GM19397 (cell line): Measurements from ENCODE around the gene PLPP2.

Experiments used
- ATAC-seq: cut with Tn5 transposase; IDR thresholded peaks from one replicate; pipeline ENCODE4 v1.9.1; 2021; ENCODE audit warnings: mild to moderate bottlenecking, moderate library complexity; ENCODE audit not compliant: unreplicated experiment

PLPP2 gene

DNA sequence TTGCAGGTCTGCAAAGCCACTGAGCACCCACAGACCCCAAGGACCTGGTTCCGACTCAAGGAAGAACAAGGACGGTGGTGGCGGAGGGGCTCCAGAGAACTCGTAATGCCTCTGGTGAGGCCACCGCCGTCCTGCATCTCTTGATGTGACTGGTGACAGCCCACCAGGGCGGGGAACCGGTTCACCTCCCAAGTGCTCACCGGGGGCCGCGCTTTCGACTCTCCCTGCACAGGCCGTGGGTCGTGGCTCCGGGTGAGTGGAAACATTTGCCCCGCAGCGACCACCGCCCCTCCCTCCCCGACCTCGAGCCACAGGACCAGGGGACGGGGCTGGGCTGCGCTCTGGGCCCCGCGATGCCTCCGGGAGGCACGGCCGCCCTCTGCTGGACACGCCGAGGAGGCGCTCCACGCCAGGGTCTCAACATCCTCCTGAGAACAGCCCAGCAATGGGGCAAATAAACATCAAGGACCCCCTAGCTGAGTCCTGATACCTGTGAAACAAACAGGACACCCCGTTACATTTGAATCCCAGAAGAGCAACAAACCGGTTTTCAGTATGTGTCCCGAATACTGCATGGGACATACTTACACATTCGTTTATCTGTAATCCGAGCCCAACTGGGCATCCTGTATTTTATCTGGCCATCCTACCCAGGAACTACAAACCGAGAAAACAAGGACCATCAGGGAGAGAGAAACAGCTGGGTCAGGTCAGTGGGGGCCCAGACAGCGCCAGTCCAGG is 3.9 kb upstream of the PLPP2 start:
- no peak for ATAC-seq

DNA sequence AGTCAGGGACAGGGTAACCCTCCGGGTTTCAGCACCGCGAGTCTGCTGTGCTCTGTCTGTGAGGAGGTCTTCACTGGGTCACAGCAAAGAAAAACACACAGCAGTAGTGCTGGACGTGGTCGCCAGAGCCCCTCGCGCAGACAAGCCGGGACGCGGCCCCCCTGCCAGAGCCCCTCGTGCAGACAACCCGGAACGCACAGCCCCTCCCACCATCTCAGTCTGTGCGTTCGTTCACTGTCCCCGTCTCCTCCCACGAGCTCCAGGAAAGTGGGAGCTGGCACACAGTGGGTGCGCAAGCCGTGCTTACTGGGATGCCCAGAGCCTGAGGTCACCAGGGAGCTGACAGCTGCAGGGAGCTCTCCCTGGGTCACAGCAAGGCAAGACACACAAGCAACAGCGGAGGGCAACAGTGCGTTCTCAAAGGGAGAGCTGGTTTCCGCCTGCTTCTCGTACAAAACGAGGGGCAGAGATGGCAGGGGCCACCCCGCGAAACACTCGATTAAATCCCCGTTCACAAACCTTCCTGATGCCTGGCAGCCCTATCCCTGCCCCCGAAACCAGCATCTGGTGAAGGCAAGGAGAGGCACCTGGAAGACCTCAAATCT is 3.2 kb upstream of the PLPP2 start:
- no peak for ATAC-seq

DNA sequence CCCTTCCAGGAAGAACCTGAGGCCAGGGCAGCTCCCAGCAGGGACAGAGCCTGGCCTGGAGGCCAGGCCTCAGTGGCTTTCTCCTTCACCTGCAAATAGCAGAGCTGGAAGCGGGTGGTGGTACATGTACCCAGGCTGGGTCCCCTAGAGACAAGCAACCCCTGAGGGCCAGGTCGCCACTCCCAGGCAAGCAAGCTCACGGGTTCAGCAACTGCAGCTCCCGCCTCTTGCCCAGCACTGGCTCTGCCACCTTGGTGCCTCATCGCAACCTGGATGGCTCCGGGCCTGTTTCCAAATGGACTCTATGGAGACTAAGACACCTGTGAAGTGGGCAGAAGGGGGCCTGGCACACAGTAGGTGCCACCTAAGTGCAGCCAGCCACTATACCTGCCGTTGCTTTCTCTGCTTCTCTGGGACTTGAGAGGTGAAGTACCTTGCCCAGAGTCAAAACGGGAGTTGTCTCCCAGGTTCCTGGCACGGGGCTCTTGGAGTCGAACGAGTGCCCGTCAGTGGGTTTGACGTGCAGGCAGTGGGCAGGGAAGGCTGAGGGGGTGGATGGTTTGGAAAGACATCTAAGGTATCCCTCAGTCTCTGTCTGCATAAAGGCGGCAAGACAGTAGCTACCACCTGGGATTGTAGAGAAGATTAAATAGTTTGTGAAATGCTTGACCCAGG is 2.4 kb upstream of the PLPP2 start:
- ATAC-seq: no peak

DNA sequence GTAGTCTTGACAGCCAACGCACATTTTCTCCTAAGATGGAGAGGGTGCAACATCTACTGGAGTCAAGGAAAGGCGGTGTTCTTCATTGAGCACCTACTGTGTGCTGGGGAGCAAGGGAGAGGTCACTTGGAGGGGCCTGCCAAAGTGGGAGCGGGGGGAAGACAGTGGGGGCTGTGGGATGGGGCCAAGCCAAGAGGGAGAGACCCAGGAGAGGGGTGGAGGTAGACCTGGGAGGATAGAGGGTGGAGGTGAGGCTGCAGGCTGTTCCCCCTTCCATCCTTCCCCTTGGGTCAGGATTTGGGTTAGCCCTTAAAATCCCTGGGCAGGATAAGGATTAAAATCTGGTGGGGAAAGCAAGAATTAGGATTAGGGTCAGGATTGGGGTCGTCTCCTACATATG is 1.7 kb upstream of the PLPP2 start:
- ATAC-seq: no peak

DNA sequence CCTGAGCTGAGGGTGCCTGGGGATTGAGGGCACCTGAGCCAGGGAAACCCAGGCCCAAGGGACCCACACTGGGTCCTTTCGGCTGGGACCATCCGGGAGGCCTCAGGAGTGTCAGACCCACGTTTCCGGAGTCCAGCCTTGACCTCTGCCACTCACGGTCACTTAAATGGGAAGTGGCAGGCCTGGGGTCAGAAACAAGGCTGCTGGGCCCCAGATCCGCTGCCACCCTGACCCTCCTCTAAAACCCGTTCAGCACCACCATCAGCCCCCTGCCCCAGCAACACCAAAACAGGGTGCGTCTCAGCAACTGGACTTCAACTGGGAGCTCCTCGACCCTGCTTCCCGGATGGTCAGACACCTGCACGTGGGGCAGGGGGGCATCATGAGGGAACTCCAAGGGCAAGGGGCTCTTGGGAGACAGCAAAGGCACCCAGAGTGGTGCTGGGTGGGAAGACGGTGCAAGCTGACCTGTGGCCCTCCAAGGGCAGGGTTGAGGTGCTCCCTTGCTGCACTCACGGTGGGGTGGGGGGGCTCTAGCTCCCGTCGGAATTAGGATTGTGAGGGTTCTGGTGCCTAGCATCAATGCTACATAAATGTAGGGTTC is 1.2 kb upstream of the PLPP2 start:
- no peak for ATAC-seq

DNA sequence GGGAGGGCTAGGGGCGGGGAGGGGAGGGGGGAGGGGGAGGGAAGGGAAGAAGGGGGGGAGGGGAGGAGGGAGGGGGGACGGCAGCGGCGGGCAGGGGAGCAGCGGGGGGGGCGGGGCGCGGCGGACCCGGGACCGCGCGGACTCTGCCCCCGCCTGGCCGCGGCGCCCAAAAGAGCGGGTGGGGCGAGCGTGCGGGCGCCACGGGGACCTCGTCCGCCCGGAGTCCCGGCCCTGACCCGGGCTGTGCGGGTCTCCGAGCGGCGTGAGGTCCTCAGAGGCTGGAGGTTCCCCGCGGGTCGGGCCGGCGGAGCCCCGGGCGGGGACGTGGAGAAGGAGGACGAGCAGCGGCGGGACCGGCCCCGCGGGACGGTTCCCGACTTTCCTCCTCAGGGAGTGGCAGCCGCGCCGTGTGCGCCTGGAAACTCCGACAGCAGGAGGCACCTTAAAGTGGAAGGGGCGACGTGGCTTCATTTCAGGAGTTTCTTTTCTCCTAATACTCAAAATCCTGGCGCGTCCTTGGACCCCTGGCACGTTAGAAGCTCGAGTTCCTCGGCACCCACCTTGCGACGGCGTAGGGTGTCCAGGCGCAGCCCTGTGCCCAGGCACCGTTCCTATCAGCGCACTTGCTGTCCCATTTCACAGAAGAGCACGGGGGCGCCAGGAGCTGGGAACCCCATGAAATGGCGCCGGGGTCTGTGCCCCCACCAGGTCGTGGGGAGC is 518 bp upstream of the PLPP2 start:
- ATAC-seq: no peak

DNA sequence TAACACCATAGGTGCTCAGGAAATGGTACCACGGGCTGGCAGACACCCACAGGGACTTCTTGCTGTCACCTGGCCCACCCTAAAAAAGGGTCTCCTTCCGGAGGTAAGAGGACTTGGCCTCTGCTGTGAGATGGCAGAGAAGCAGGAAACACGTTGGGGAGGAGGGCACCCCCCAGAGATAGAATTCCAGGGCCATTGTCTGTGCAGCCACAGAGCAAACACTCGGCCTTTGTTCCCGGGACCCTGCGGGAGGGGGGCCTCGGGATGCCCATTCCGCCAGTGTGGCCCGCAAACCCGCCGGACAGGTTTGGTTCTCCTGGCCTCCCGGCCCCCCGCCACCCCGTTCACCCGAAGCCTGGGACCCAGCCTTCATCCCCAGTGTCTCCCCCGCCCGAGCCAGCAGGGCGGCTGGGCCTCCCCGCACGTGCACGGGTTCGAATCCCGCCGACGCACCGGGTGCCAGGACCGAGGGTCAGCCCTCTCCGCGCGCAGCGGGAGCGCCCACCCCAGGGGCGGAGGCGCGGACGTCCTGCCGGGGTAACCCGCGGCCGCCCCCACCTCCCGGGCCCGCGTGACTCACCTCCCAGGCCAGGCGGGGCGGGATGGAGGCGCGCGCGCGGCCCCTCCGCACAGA is 714 bp downstream of the PLPP2 start:
- no peak for ATAC-seq

DNA sequence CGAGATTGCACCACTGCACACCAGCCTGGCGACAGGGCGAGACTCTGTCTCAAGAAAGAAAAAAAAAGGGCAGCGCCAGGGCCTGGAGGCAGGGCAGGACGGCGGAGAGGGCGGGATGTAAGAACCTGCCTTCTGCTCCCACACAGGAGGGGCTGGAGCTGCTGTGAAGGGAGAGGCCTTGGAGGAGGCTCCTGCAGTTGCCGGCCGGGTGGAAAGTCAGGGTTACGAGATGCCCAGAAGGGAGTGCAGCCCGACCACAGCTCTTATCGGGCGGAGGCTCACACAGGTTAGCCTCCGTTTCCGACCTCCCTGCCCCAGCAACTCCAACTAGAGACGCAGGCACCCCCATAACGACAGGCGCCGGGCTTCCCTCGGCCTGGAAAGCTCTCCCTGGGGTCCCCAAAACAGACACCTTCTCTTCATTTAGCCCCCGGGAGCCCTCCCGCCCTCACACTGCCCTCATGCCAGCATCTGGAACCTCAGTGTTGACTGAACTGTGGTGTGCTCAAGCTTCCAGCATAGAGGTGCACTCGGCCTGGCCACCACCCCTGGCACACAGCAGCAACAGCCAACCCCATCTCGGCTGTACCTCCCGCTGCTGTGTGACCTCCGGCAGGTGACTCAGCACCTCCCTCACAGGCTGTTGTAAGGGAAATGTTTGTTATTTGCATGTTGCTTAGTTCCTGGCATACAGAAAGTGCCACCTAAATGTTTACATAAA is 1.4 kb downstream of the PLPP2 start:
- no peak for ATAC-seq

DNA sequence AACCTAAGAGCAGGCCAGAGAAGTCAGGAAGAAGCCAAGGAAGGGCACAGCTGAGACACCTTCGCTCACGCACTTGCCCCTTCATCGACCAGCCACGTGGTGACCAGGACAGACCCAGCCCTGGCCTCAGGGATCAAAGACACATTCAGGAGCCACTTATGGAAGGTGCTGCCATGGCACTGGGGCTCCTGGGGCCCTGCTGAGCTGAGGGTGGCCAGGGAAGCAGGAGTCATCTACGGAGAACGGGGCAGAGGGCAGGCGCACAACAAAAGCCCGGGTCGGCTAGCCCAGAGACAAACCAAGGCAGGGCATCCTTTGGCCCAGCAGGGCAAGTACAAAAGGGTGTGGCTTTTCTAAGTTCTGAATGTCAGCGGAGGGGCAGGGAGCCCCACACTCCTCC is 2.3 kb downstream of the PLPP2 start:
- ATAC-seq: no peak

DNA sequence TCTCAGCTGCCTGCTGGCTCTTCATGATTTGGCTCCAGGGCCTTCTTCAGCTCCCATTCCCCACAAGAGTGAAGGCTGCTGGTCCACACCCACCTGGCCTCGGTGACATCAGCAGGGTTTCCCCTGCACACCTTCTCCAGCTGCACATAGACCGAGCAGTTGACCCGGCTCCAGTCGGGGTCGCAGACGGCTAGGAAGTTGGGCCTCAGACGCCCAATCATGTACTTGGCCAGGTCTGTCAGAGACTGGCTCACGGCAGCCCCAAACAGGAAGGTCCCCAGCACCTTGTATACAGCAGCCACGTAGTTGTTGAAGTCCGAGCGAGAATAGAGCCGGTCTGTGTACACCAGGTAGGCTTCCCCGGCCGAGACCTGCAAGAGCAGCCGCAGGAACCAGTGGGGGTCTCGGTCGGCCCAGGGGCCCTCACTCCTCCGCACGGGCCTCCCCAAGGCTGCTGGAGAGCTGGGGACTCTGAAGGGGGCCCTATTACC is 3.8 kb downstream of the PLPP2 start:
- no peak for ATAC-seq

DNA sequence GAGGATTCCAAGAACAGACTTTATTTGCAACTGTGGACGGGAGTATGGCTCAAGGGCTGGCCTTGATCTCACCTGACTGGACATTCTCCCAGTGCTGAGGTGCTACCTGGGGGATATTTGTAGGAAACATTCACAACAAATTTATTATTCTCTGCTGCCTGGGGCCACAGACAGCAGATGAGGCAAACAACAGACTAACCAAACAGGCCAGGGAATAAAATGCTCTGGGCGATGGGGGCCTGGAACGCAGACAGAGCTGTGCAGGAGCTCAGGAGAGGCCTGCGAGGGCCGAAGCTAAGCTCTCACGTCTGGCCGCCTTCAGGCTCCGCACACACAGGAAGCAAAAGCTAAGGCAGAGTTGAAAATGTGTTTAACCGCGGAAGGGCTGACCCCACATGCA is 7.8 kb downstream of the PLPP2 start:
- ATAC-seq: no peak

DNA sequence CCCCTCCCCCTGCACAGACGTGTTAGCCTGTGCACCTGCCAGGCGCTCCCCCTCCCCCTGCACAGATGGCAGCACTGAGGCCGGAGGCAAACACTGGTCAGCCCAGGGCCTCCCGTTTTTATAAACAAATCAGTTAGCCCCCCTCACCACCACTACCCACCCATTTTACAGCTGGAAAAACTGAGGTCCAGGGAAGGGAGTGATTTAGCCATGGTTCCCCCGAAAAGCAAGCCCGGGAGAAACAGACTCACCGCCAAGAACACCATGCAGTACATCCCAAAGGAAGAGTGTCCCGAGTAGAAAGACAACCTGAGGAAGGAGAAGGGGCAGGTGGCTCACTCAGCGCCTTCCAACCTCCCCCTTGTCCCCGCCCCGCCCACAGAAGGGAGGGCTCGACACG is 8.7 kb downstream of the PLPP2 start:
- no peak for ATAC-seq

DNA sequence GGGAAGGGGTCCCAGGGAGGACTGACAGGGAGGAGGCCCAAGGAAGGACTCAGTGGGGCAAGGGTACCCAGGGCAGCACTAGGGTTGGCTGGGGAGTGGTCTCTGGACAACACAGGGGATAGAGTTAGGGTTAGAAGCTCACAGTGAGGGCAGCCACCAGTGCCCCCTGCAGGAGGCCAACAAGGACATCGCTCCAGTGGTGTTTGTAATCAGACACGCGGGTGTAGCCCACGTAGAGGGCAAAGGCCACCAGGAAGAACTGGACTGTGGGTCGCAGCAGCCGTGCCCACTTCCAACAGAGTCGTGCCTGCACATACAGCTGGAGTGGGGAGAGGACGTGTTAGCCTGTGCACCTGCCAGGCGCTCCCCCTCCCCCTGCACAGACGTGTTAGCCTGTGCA is 9.2 kb downstream of the PLPP2 start:
- ATAC-seq: no peak

DNA sequence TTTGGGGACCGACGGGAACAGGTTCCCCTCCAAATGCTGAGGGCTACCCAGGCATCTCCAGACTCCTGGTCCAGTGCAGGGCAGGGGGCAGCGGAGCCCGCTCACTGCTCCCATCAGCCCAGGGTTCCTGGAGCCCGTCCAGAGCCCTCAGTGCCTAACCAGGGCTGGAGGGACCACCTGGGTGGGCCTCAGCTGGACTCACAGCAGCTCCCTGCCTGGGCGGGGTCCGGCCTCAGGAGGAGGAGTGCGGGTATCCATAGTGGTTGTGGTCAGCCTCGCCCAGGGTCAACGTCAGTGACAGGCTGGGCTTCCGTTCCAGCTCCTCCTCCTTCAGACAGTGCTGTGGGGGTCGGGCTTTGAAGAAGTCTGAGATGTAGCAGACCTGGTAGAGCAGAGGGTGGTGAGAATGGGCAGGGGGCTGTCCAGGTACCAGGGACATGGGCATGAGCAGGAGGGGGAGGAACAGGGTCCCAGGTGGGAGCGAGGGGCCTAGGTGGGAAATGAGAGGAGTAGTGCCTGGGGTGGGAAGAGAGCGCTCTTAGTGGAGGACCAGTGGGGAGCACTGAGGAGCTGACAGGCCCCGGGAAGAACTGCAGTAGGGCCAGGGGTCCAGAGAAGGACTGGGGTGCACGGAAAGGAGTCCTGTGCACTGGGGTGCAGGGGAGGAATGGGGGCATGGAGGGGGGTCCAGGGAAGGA is 9.9 kb downstream of the PLPP2 start:
- no peak for ATAC-seq

DNA sequence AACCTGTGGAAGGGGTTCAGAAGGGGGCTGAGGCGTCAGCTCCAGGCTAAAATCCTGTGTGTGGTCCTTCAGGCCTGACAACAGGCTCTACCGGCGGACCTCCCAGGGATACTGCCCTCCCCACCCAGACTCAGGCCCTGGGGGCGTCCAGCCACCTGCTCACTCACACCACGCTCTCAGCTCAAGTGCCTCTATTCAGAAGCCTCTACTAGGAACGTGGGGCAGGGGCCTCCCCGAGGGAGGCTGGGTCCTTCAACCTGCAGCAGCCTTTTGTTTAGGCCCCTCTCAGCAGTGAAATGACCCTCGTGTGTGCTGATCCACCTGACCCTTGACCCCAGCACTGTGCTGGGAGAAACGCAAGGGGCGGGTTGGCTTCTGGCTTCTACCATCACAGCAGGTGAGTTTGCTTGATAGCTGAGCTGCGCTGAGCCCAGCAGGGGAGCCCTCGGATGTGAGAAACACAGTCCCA is 10.6 kb downstream of the PLPP2 start:
- no peak for ATAC-seq

DNA sequence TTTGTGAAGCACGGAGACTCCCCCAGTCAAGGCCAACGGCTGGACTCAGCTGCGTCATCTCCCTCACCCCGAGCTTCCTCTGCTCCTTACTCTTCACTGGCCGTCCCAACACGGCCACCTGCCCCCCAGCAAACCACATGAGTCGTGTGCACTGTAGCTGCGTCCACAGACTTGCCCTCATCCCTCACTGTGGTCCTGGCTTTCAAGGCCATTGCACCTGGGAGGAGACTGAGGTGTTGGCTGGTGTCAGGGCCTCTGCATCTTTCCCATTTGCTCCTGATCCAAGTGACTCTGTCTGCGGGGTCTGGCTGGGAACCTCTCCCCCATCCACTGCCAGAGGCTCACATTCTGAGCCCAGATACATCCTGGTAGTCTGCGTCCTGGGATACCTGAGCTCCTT is 11.5 kb downstream of the PLPP2 start:
- ATAC-seq: no peak

DNA sequence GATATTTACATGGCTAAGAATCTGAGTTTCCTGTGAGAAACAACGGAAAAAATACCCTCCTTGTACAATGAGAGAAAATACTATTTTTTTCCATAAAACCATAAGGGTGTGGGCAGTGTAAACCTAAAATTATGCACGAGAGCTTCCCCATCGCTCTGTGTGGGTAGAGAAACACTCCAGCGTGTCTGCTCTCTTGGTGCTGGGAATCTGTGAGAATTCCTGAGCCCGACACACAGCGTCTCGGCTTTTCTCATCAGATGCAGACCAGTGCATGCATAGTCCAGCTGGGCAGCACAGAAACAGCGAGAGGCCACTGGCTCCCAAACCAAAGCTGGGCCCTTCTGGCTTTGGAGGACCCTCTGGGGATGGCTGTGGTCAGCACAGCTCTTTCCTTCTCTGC is 12.0 kb downstream of the PLPP2 start:
- ATAC-seq: no peak

DNA sequence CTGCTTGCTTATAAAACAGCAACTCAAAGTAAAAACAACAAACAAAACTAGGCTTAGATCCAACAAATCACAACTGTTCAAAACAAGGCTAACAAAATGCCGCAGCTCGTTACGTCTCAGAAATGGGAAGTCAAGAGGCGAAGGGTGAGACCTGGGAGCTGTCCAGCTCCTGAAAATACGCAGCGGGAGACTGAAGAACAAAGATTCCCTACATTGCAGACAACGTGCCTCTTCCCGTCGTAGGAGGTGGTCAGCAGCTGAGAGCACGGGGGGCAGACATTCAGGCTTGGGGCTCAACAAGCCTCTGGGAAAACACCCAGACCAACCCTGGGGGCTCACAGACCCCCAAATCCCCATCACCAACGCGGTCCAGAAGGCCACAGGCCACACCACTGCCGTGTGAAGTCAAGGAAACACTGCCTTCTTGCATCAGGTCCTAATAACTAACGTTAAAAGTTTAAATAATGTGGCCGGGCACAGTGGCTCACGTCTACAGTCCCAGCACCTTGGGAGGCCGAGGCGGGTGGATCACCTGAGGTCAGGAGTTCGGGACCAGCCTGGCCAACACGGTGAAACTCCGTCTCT is 13.5 kb downstream of the PLPP2 start:
- ATAC-seq: no peak

DNA sequence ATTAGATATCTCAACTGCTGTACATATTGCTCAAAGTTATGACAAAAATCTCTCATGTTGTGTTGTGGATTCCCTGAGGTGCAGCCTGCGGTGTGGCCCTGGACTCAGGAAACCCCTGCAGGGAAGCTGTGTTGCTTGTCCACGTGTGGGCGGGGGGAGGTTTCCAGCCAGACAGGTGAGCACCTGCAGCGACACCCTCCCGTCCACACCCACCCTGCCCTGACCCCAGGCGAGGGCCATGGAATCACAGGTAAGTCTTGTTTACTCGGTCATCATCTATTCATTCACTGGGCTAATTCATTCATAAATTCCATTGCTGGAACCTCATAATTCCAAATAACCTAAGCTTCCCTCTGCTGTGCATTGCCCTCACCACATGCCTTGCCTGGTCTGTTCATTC is 14.1 kb downstream of the PLPP2 start:
- no peak for ATAC-seq
